Left colon (tissue), 2 donors: ENCODE data around the gene PRLR. TPM values are rescaled to one million over a fixed set of nuclear protein-coding genes. Genes with fewer than 3 reads are reported as not detected.

Experiments
- ATAC-seq: fragments of 200-7000 bp; cut with Tn5 transposase; one replicate; pipeline ENCODE4 v1.9.1; 2020; ENCODE audit warnings: mild to moderate bottlenecking, moderate library complexity
- DNase-seq, 2 donors: peaks; one replicate each; pipeline ENCODE4 v3.0.0-alpha.2; 2020
- intact Hi-C, 2 donors: fragments of 100-400 bp; cut with DNase I in 1 of 2; cut with micrococcal nuclease in 1 of 2; formaldehyde crosslinking; loops; one replicate each; pipeline versions ENCODE4 v1.11.2 to v1.14.0; 2022; cut with DNase I, micrococcal nuclease
- total RNA-seq, 2 donors: library from RNA; stranded (reverse); fragmentation: NEBNext Ultra II Directional; extraction: Animal tissue kit (Norgen Biotek cat#: 25700); gene quantifications; one replicate each; pipeline ENCODE4 v1.2.1, GENCODE V29; 2021
- donor health status: DM: no; HTN: no; CAD: no.
- donor health status: DM: yes; HTN: yes; CAD: no.

Gene PRLR
- total RNA-seq, 2 donors from 2014 or later = 28.6 to 41.9 TPM

DNA sequence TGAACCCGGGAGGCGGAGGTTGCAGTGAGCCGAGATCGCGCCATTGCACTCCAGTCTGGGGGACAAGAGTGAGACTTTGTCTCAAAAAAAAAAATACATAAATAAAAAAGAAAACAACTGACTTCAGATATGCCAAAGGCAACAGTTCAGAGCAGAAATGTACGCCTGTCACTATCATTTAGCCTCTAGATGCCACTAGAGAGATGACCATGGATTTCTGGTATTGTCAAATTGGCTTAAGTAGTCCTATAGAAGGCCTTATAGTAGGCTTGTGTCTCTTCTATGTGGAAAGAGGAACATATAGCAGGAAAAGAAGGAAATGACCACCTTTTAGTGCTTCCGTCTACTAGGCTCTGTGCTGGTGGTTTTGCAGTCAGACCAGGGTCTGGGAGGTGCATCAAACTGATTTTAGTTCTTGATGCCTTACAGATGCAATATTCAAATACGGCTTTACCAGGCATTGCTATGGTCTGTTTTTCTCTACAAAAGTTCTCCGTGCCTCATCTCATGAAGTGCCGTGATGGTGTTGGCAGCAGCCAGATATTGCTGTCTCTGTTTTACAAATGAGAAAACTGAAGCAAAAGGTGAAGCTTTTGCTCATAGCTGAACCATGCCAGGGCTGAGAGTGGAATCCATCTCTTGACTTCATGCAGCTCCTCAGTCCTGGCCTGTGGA is 199.7 kb downstream of the PRLR start:
- DNase-seq = no peak
- no peak for ATAC-seq
- intact Hi-C loops = no loop called here

DNA sequence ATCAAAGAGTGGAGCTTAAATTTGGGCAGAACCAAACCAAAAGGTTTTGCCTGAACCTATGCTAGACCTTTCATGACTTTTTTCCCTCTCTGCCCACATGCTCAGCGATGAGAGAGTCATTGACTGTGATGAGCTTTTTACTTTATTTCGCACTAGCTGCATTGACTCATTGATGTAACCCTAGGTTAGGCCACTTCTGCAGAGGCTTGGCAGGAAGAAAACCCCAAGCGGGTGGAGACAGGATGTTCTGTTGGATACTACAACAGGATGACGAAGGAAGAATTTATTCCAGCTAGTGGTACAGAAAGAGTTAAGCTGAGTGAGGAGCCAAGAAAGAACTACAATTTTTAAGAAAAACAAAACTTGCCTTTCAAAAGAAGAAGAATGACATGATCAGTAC is 201.0 kb downstream of the PRLR start:
- DNase-seq = no peak
- no peak for ATAC-seq
- intact Hi-C loops = no loop called here

DNA sequence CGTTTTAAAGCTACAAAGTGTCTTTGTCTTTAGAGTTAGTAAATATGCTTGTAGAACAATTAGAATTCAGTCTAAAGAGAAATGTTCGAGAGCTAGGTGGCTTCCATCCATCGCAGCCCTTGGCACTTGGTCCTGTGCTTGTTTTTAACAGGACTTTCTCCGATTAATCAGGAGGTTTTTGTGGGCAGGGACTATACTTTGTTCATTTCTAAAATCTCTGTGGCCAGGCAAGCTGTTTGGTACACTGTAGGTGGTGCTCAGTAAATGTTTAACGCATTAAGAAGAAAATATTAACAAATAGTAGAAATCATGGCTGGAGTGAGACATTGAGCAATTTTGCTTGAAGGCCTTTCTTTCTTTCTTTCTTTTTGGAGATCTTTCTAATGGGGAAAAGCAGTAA is 203.3 kb downstream of the PRLR start:
- no peak for DNase-seq
- intact Hi-C loops = no loop called here
- no peak for ATAC-seq

DNA sequence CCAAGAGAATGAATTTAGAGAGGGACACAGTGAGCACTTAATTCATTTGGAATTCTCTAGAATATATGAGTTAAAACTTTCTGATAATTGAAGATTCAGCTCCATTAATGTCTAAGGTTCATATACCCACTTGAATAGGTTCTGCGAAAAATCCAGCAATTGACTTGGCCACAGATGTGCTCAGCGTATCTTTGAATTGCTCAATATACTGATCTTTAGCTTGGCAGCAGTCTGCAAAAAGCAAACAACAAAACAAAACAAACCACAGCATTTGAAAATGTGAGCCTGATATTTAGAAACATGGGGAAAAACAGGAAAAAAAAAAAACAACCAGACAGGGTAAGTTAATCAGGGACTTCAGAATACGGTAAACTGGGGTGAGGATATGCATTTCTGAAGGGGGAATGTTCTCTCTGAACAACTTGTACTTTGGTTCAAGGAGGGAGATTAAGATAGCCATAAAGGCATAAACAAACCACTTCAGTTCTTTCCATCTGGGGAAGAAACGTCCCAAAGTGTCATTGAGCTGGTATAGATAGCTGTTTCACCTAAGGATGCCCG is 203.9 kb downstream of the PRLR start:
- ATAC-seq = no peak
- no peak for DNase-seq
- intact Hi-C loops = no loop called here

DNA sequence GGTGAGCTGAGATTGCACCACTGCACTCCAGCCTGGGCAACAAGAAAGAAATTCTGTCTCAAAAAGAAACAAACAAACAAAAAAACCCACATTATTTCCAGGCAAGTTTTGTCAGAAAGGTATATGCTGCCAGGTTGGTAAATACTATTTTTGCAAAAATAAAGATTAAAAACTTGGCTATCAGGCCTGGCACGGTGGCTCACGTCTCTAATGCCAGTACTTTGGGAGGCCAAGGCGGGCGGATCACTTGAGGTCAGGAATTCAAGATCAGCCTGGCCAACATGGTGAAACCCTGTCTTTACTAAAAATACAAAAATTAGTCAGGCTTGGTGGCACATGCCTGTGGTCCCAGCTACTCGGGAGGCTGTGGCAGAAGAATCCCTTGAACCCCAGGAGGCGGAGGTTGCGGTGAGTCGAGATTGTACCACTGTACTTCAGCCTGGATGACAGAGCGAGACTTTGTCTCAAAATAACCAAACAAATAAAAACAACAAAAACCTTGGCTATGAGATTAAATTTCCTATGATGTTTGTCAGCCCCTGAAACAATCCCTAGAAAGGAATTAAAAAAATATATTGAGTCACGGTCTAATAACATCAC is 205.3 kb downstream of the PRLR start:
- DNase-seq (no peak), ATAC-seq (no peak)
- intact Hi-C loops = no loop called here

DNA sequence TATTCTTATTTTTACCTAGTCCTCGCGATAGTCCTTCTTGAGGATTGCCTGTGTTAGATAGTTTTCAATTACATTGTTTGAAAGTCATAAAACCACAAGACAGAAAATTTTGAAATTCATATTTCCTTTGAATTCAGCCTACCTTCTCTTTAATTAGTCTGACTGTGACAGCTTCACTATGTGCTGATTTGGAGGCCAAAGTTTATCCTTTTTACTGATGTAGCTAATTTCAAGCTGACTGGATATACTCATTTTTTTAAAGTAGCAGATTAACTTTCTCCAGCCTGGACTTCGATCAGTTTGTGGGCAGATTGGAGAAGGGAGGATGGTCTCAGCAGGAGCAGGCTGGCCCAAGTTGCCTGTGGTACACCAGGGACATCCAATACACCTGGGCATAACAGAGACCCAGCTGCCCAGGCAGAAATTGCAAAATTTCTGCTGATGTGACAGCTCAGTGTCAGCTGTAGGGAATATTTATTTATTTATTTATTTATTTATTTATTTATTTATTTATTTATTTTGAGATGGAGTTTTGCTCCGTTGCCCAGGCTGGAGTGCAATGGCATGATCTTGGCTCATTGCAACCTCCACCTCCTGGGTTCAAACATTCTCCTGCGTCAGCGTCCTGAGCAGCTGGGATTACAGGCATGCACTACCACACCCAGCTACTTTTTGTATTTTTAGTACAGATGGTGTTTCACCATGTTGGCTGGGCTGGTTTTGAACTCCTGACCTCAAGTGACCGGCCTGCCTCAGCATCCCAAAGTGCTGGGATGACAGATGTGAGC is 206.7 kb downstream of the PRLR start:
- intact Hi-C loops = no loop called here
- ATAC-seq = no peak
- DNase-seq = no peak

DNA sequence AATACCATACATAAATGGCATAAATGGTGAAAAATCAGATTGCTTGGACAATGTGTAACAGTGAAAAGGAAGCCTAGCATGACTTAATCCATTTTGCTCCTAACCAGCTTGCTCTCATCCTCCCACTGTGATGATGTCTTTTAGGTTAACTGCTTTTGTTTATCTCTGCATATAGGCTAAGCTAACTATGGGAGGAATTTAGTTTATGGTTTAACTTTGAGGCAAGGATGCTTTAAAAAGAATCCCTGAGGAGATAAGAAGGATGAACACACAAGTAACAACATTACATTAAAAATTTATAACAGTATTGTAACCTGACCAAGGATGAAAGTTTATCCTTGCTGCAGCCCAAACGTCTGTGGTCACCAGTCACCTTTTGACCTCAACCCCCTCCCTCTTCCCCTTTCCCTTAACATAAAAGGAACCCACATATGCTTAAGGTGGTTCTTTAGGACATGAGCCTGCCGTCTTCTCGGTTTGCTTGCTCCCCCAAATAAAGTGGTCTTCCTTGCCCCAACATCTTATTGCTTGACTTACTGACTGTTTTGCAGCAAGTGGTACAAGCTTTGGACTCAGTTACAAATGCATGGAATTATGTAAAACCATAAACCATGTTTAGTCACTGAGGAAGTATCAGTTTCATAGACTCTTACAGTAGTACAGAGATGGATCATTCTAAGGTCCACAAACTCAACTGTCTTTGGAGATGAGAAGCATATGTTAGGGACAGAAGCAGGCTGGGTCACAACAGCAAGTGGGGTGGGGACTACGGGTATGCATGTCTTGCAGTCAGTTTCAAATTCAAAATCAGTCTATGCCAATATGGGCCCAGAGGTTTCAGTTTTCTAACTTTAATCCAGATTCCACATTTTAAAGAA is 213.9 kb downstream of the PRLR start:
- intact Hi-C loops = no loop called here
- DNase-seq = no peak
- ATAC-seq = no peak

DNA sequence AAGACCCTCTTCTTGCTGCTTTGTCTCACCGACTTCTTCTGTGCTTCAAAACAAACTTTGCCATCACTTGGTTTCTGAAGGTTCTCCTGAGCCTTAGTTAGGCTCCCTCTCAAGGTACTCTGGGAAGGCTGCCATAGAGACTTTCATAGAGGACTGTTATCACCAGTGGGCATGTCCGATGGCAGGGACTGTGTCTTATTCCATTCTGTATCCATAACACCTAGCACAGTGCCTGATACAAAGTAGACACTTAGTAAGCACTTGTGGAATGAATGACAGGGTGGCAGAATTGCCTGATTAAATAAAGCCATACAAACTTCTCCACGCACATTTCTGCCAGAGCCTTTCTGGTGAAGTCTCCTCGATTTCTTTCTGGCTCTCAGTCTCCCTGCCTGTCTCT is 215.2 kb downstream of the PRLR start:
- intact Hi-C loops = no loop called here
- ATAC-seq (no peak), DNase-seq (no peak)

DNA sequence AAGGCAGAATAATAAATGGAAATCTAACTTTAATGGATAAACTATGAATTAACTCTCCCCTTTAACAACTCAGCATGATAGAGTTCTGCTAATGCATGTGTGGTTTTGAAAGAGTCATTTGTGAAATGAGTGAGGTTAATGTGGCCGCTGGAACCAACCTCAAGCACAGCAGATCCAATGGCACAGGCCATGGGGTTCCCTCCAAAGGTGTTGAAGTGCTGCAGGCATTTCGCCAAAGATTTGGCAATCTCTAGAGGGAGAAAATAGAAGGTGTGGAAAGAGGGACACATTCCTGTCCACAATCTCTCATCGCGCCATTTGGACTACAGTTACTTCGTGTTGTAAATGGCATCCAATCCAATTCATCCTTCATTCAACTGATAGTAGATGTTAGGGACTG is 217.5 kb downstream of the PRLR start:
- no peak for ATAC-seq
- no peak for DNase-seq
- intact Hi-C loops = no loop called here

DNA sequence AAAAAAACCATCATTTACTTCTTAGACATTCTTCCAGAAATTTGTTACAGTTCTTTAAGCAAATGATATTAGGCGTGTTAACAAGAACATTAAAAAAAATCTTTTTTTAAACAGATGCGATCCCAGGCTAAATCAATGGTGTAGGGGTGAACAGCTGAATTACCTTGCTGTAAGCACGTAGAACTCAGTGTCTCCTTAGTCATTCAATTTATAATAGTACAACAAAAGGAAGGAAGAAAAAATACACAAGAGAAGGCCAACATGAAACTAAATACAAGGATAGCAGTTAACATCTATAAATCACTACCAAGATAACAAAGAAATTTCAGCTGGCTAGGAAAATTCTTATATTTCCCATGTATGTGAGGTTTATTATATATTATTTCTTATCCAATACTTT is 217.9 kb downstream of the PRLR start:
- intact Hi-C loops = no loop called here
- no peak for DNase-seq
- no peak for ATAC-seq

DNA sequence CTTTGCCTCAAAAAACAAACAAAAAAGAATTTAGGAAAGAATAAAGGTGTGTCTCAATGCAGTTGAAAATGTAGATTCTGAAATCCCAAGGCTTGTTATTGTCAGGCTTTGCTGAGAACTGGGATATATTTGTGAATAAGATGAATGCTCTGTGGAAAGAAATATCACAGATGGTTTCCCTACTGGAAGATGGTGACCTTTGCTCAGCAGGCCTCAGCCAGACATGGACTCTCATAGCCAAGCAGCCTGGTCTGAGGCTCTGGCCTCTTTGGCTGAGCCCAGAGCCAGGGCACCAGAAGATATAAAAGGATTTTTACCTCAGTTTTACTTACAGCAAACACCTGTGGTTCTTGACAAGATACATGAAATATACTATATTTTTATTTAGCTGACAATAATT is 219.6 kb downstream of the PRLR start:
- DNase-seq (no peak), ATAC-seq (no peak)
- intact Hi-C loops = no loop called here

DNA sequence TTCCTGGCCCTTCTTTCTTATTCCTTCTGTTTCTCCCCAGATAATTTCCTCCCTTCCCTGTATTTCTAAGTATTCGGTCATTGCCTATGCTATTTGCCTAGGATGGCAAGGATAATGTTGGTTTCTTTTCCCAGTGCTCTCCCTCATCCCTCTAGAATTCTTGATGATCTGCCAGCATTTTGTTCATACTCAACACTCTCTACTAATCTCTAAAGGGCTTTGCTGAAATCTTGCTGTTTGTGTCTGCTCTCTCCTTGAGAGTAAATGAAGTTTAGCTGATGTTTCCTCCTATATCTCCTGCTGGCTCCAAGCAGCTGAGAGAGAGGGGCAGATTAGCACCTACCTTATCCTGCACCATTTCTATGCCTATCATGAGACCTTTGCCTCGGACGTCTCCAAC is 220.6 kb downstream of the PRLR start:
- DNase-seq (no peak), ATAC-seq (no peak)
- intact Hi-C loops = no loop called here

DNA sequence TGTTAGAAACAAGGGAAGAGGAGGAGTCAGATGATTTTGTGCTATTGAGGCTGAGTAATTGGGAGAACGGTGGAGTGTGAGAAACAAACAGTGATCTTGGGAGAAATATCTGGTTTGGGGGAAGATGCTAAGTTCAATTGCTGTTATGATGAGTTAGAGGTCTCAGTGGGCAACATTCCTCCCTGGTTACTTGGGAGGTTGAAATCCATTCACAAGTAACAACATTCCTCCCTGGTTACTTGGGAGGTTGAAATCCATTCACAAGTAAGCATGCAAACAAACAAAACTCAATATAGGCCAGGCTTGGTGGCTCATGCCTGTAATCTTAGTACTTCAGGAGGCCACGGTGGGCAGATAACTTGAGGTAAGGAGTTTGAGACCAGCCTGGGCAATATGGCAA is 221.3 kb downstream of the PRLR start:
- no peak for DNase-seq
- no peak for ATAC-seq
- intact Hi-C loops = no loop called here

DNA sequence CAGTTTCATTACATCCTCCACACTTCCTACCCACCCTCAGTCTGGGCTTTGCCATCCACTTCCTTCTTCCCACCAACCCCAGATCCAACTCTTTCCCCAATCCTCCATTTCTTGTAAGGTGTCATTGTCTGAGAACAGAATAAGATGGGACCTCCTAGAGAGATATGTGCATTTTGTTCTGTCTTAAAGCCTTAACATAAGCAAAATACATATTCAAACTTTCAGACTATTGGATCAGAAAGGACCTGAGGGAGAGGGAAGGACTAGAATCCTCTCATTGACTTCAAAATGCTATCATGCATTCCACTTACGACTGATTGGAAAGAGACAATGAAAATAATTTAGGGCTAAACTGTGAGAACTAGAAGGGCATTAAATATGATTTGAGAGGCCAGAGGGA is 225.5 kb downstream of the PRLR start:
- no peak for ATAC-seq
- intact Hi-C loops = no loop called here
- DNase-seq = no peak

DNA sequence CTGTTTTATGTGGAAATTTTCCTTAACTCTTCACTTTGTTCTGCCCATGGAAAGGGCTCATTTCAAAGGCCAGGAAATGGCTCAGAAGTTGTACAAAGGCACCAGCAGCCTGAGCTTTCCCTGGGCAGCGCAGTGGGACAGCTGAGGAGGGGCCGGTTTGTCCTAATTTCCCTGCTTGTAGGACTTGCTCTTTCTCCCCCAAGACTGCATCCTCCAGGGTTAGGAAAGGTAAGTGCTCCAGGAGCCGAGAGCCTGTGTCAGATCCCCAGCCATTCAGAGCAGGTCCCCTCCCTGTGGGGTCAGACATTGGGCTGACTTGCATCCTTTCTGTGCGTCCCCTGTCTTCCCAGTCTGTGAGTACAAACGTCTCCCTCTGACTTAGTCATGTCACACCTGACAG is 226.1 kb downstream of the PRLR start:
- intact Hi-C loops = no loop called here

DNA sequence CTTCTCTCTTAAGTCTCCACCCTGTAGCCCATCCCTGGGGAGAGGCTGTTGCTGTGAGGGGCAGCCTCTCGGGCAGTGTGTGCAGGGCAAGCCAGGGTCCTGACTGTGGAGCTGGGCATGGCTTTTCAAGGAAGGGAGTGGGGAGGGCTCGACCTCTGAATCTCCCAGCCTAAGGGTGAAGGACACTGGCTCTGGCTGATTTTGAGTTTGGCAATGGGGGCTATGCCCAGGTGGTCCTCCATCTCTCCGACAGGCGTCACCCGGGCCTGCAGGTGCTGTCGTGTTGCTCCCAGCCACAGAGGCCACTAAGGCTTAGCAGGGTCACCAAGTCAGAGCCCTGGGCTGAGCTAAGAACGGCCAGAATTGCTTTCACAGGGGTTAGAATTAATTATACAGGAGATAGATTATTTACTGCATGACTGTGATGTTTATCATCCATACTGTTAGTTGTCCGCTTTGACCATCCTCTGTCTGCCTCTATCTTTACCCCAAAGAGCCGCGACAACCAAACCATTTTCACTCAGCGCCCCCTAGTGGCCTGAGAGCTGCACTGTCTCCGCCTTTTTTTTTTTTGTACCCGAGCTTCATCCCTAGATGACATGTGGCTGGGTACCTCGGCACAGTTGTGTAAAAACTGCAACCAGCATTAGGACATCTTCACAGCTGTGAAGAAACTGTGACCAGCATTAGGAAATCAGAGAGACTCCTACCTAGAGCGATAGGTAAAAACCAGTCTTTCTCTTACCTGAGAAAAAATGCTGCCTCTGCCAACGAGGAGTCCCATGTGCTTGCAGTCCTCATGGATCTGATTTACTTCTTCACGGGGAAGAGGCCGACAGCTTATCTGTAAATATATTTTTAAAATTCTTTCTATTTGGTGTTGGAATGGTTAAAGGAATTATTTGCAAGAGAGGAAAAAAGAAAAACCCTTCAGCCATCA is 227.0 kb downstream of the PRLR start:
- intact Hi-C loops = no loop called here

More for the DNA sequence above, 226.1 kb downstream of the PRLR start:
- no peak for ATAC-seq
- no peak for DNase-seq

DNA sequence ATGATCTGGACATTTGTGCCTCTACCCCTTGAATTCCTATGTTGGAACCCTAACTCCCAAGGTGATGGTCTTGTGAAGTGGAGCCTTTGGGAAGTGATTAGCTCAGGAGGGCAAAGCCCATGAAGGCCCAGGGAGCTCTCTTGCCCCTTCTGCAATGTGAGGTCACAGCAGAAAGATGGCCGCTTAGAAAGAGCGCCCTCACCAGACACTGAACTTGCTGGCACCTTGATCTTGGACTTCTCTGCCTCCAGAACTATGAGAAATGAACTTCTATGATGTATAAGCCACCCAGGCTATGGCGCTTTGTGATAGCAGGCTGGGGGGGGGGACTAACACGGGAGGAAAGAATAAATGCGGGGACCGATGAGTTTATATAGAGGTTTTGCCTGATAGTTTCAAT is 227.8 kb downstream of the PRLR start:
- ATAC-seq (no peak), DNase-seq (no peak)
- intact Hi-C loops = no loop called here

More for the DNA sequence above, 227.0 kb downstream of the PRLR start:
- DNase-seq = peak; percentile 28 to 68
- peak; percentile 61 for ATAC-seq

DNA sequence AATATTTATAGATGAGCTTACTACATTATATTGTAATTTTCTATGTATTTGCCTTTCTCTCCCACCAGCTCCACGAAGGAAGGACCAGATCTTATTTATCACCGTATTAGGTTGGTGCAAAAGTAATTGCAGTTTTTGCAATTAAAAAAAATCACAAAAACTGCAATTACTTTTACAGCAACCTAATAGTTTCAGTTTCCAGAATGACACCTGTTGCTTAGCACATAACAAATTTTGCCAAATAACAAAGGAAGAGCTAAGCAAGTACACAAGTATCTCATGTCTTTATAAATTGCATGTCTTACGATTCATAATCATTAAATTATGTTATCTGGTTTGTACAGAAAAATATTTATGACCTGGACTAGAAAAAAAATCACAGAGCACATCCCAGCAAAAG is 228.4 kb downstream of the PRLR start:
- no peak for DNase-seq
- intact Hi-C loops = no loop called here
- no peak for ATAC-seq
